Coronary artery (tissue), 2 donors: ENCODE data around the gene FILIP1L.
A peak's percentile ranks its signal among the peaks of the same experiment; 100 is the strongest.

Experiments used
- DNase-seq: peaks from one replicate; pipeline ENCODE4 v3.0.0-alpha.2; 2017; ENCODE audit warnings: low spot score
- H3K27ac ChIP-seq, 2 donors: fragments of 200-600 bp; sonication (generic); one replicate each; pipeline ENCODE4 v1.5.1; 2016 to 2019
- H3K4me3 ChIP-seq: fragments of 200-600 bp; sonication (generic); 2 replicates; pipeline ENCODE4 v1.5.1; 2016; ENCODE audit warnings: mild to moderate bottlenecking, moderate library complexity
- CTCF ChIP-seq: fragments of 200-600 bp; sonication (generic); IDR thresholded peaks from one replicate; pipeline ENCODE4 v1.5.1; 2019; ENCODE audit warnings: antibody characterized with exemption

FILIP1L gene

GRCh38 chr3:100069472-100069871, 44.8 kb downstream of the FILIP1L start:
- no peak overlapping the region for H3K4me3 ChIP-seq
- no peak for DNase-seq
- peak overlapping the region; percentile 65 to 82 for H3K27ac ChIP-seq
- TF ChIP-seq CTCF = no peak

GRCh38 chr3:100068826-100069225, 45.5 kb downstream of the FILIP1L start:
- H3K4me3 ChIP-seq = no peak overlapping the region
- DNase-seq = peak; percentile 82
- peak; percentile 54 for TF ChIP-seq CTCF
- peak overlapping the region; percentile 65 to 82 for H3K27ac ChIP-seq

- H3K4me3 ChIP-seq = no peak overlapping the region
- no peak for DNase-seq
- TF ChIP-seq CTCF = no peak
- no peak overlapping the region for H3K27ac ChIP-seq
Measured at GRCh38 chr3:100067589-100067988, 46.7 kb downstream of the FILIP1L start.

- H3K27ac ChIP-seq = peak overlapping the region in 1 of 2 donors; percentile 11
- TF ChIP-seq CTCF = no peak
- no peak overlapping the region for H3K4me3 ChIP-seq
- DNase-seq = no peak
Measured at GRCh38 chr3:100063929-100064461, 50.3 kb downstream of the FILIP1L start.

- TF ChIP-seq CTCF = no peak
- DNase-seq = no peak
- H3K27ac ChIP-seq = no peak overlapping the region
- H3K4me3 ChIP-seq = no peak overlapping the region
Measured at GRCh38 chr3:100062665-100063064, 51.6 kb downstream of the FILIP1L start.

GRCh38 chr3:100060685-100061484, 53.4 kb downstream of the FILIP1L start:
- no peak overlapping the region for H3K27ac ChIP-seq
- no peak overlapping the region for H3K4me3 ChIP-seq
- TF ChIP-seq CTCF = no peak
- DNase-seq = no peak

- DNase-seq = no peak
- no peak for TF ChIP-seq CTCF
- no peak overlapping the region for H3K4me3 ChIP-seq
- H3K27ac ChIP-seq = peak overlapping the region in 1 of 2 donors; percentile 4
Measured at GRCh38 chr3:100059472-100059871, 54.8 kb downstream of the FILIP1L start.
